ENCODE results near the gene ZNF792. TPM values are rescaled to one million over a fixed set of nuclear protein-coding genes. Genes with fewer than 3 reads are reported as not detected.

The ZNF792 gene
- total RNA-seq, 2 donors from 2014 or later: 30.2 to 32.1 TPM

DNA sequence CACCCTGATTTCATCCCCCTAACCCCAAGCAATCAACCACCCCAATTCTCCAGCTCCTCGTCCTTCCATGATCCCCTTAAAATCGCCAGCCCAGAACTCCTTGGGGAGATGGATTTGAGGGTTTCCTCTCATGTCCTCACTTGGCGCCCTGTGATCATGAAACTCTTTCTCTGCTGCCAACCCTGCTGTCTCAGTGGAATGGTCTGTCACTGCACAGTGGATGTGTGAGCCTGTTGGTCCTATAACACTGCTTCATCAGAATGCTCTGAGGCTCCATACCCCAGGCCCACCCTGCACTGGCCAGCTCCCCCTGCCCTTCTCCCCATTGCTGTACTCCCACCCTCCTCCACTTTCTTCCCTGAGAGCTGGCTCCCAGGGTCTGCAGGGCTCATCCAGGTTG, 12.6 kb upstream of the ZNF792 start:
- Mint-ChIP-seq H3K27ac (no peak overlapping the region), H3K9me3 (peaks cover 31% of the 10 kb centered on the region), H3K4me3 (no peak overlapping the region), H3K4me1 (peaks cover 2% of the 10 kb centered on the region), H3K27me3 (ENCODE audit: insufficient read depth) (peaks cover 5% of the 10 kb centered on the region), H3K36me3 (ENCODE audit: low read depth) (peaks cover 3% of the 10 kb centered on the region)
- H3K9ac ChIP-seq (ENCODE audit: extremely low read depth, low read length, poor library complexity, severe bottlenecking): no peak overlapping the region
- TF ChIP-seq, protein P1, sequence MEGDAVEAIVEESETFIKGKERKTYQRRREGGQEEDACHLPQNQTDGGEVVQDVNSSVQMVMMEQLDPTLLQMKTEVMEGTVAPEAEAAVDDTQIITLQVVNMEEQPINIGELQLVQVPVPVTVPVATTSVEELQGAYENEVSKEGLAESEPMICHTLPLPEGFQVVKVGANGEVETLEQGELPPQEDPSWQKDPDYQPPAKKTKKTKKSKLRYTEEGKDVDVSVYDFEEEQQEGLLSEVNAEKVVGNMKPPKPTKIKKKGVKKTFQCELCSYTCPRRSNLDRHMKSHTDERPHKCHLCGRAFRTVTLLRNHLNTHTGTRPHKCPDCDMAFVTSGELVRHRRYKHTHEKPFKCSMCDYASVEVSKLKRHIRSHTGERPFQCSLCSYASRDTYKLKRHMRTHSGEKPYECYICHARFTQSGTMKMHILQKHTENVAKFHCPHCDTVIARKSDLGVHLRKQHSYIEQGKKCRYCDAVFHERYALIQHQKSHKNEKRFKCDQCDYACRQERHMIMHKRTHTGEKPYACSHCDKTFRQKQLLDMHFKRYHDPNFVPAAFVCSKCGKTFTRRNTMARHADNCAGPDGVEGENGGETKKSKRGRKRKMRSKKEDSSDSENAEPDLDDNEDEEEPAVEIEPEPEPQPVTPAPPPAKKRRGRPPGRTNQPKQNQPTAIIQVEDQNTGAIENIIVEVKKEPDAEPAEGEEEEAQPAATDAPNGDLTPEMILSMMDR (conservative IDR thresholded peaks at IDR 0.05): no peak
- H3K4me3 ChIP-seq (ENCODE audit: low read length): no peak overlapping the region
- H3K27me3 ChIP-seq (ENCODE audit: control insufficient read depth, insufficient read depth, low read length, poor library complexity, severe bottlenecking): no peaks in the 10 kb centered on the region
- no peaks in the 10 kb centered on the region for H3K4me1 ChIP-seq (ENCODE audit: control insufficient read depth, insufficient read depth, low read length)
- WGBS, 2 experiments (ENCODE audit: insufficient coverage in 1 of 2, insufficient read length in 1 of 2): 94 to 100% methylated on average over 1 to 3 of the region's 3 CpGs
- H3K27ac ChIP-seq (ENCODE audit: low read depth, low read length): no peak overlapping the region
- no peaks in the 10 kb centered on the region for H3K36me3 ChIP-seq (ENCODE audit: control insufficient read depth, insufficient read depth, low read length)
- H3K9me3 ChIP-seq (ENCODE audit: control insufficient read depth, low read length): peaks cover 11% of the 10 kb centered on the region
- peak; percentile 29 for DNase-seq

DNA sequence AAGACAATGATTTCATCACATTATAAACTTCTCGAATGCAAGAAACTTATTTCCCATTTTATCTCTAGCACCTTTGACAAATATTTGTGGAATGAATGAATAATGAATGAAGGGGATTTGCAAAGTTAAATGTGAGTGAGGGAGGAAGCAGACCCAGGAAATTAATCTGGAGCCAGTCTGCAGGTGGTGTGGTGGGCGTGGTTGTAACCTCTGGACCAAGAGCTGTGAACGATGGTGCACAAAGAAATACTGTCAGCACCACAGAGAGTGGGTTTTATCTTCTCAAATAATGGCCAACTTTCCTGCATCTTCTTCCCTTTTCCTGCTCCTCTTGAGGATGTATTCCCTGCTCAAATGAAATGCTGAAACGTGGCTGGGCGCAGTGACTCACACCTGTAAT, 11.0 kb upstream of the ZNF792 start:
- 70 to 72% methylated on average over 2 to 4 of the region's 5 CpGs for WGBS, 2 experiments (ENCODE audit: insufficient coverage in 1 of 2, insufficient read length in 1 of 2)
- peaks cover 2% of the 10 kb centered on the region for H3K4me1 Mint-ChIP-seq
- Histone ChIP-seq H3K4me3 (ENCODE audit: low read length) (no peak overlapping the region), H3K9me3 (ENCODE audit: control insufficient read depth, low read length) (peaks cover 23% of the 10 kb centered on the region), H3K9ac (ENCODE audit: extremely low read depth, low read length, poor library complexity, severe bottlenecking) (no peak overlapping the region), H3K27me3 (ENCODE audit: control insufficient read depth, insufficient read depth, low read length, poor library complexity, severe bottlenecking) (no peaks in the 10 kb centered on the region), H3K4me1 (ENCODE audit: control insufficient read depth, insufficient read depth, low read length) (no peaks in the 10 kb centered on the region), H3K27ac (ENCODE audit: low read depth, low read length) (no peak overlapping the region), H3K36me3 (ENCODE audit: control insufficient read depth, insufficient read depth, low read length) (no peaks in the 10 kb centered on the region)
- H3K9me3 Mint-ChIP-seq: peaks cover 42% of the 10 kb centered on the region
- no peak overlapping the region for H3K4me3 Mint-ChIP-seq
- DNase-seq: peak; percentile 35
- H3K27me3 Mint-ChIP-seq (ENCODE audit: insufficient read depth): peaks cover 4% of the 10 kb centered on the region
- TF ChIP-seq, protein P1 (conservative IDR thresholded peaks at IDR 0.05): no peak
- peaks cover 5% of the 10 kb centered on the region for H3K36me3 Mint-ChIP-seq (ENCODE audit: low read depth)
- no peak overlapping the region for H3K27ac Mint-ChIP-seq

DNA sequence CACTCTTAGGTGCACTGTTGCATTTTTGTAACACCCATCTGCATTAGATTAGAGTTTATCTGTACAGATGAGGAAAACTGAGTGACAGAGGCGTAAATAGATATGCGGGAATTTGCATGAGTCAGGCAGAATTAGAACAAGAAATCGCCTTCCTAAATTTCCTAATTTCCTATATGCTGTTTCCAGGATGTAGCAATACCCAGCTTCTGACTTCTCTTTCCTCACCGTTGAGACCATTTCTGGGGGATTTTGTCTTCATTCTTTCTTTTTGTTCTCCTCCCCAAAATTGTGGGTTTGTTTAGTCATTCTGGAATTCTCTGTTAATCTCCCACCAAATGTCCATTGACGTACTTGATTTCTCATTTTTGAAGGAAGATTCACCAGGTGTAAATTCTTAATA, 10.6 kb upstream of the ZNF792 start:
- H3K9me3 Mint-ChIP-seq: peaks cover 43% of the 10 kb centered on the region

More for the DNA sequence above, 10.6 kb upstream of the ZNF792 start:
- H3K4me3 Mint-ChIP-seq: no peak overlapping the region
- Histone ChIP-seq H3K27ac (ENCODE audit: low read depth, low read length) (no peak overlapping the region), H3K9me3 (ENCODE audit: control insufficient read depth, low read length) (peaks cover 27% of the 10 kb centered on the region), H3K4me3 (ENCODE audit: low read length) (no peak overlapping the region), H3K36me3 (ENCODE audit: control insufficient read depth, insufficient read depth, low read length) (no peaks in the 10 kb centered on the region), H3K4me1 (ENCODE audit: control insufficient read depth, insufficient read depth, low read length) (no peaks in the 10 kb centered on the region), H3K9ac (ENCODE audit: extremely low read depth, low read length, poor library complexity, severe bottlenecking) (no peak overlapping the region), H3K27me3 (ENCODE audit: control insufficient read depth, insufficient read depth, low read length, poor library complexity, severe bottlenecking) (no peaks in the 10 kb centered on the region)
- peaks cover 3% of the 10 kb centered on the region for H3K27me3 Mint-ChIP-seq (ENCODE audit: insufficient read depth)
- DNase-seq: no peak
- peaks cover 5% of the 10 kb centered on the region for H3K36me3 Mint-ChIP-seq (ENCODE audit: low read depth)
- peaks cover 2% of the 10 kb centered on the region for H3K4me1 Mint-ChIP-seq
- 70 to 100% methylated on average over 3 to 5 of the region's 5 CpGs for WGBS, 2 experiments (ENCODE audit: insufficient coverage in 1 of 2, insufficient read length in 1 of 2)
- TF ChIP-seq, protein P1 (conservative IDR thresholded peaks at IDR 0.05): no peak
- H3K27ac Mint-ChIP-seq: no peak overlapping the region

Data from endodermal cell (in vitro differentiated cells).